Tibial nerve (tissue), 4 donors: Measurements from ENCODE around the gene DOCK2. TPM values are rescaled to one million over a fixed set of nuclear protein-coding genes. Genes with fewer than 3 reads are reported as not detected.

Experiments used
- DNase-seq, 2 donors: peaks; one replicate each; pipeline ENCODE4 v3.0.0-alpha.2; 2019; ENCODE audit warnings: low spot score in 2 of 2
- H3K27ac ChIP-seq, 4 donors: fragments of 200-600 bp; sonication (generic) in 3 of 4; one replicate each; pipeline ENCODE4 v1.5.1; 2017 to 2019; ENCODE audit warnings: mild to moderate bottlenecking in 1 of 4
- H3K27me3 ChIP-seq, 2 donors: fragments of 200-600 bp; sonication (generic) in 1 of 2; one replicate each; pipeline versions ENCODE4 v1.5.1 to v1.6.0; 2017 to 2019
- H3K36me3 ChIP-seq, 3 donors: fragments of 200-600 bp; sonication (generic); one replicate each; pipeline ENCODE4 v1.5.1; 2018 to 2019
- H3K4me1 ChIP-seq, 4 donors: fragments of 200-600 bp; sonication (generic) in 3 of 4; one replicate each; pipeline ENCODE4 v1.5.1; 2017 to 2019
- H3K4me3 ChIP-seq, 4 donors: fragments of 200-600 bp; sonication (generic) in 3 of 4; one replicate each; pipeline ENCODE4 v1.5.1; 2017 to 2019; ENCODE audit warnings: mild to moderate bottlenecking in 1 of 4, moderate library complexity in 1 of 4
- H3K9me3 ChIP-seq, 4 donors: fragments of 200-600 bp; sonication (generic) in 3 of 4; one replicate each; pipeline ENCODE4 v1.5.1; 2017 to 2019
- EP300 ChIP-seq, 2 donors: sonication (generic); formaldehyde crosslinking; IDR thresholded peaks; one replicate each; pipeline ENCODE4 v1.6.1; 2017; ENCODE audit warnings: antibody characterized with exemption in 2 of 2, mild to moderate bottlenecking in 1 of 2
- POLR2A ChIP-seq, 2 donors: fragments of 450-650 bp; IDR thresholded peaks; one replicate each; pipeline ENCODE4 v1.6.1; 2017; ENCODE audit warnings: antibody characterized with exemption in 2 of 2, mild to moderate bottlenecking in 2 of 2, moderate library complexity in 2 of 2
- WGBS, 2 donors: methylation state at CpG; one replicate each; pipeline ENCODE4 v1.1.5; 2018; 5-methylcytosine and 5-hydroxymethylcytosine counted together
- total RNA-seq, 4 donors: library from RNA; depleted of rRNA; stranded (reverse); fragments of >200 nt; gene quantifications; one replicate each; pipeline ENCODE4 v1.1.0, GENCODE V29; 2016
- TF ChIP-seq, protein P1 (sequence below), 5 experiments: fragments of 200-600 bp in 3 of 5; fragments of 450-650 bp in 2 of 5; sonication (generic) in 3 of 5; IDR thresholded peaks; one replicate each; pipeline ENCODE4 v1.5.1; 2016 to 2019; ENCODE audit warnings: antibody characterized with exemption in 5 of 5, mild to moderate bottlenecking in 3 of 5, moderate library complexity in 2 of 5

The DOCK2 gene
- total RNA-seq, 4 donors from 2014 or later = 14.9 to 83.4 (median 23.8) TPM

DNA sequence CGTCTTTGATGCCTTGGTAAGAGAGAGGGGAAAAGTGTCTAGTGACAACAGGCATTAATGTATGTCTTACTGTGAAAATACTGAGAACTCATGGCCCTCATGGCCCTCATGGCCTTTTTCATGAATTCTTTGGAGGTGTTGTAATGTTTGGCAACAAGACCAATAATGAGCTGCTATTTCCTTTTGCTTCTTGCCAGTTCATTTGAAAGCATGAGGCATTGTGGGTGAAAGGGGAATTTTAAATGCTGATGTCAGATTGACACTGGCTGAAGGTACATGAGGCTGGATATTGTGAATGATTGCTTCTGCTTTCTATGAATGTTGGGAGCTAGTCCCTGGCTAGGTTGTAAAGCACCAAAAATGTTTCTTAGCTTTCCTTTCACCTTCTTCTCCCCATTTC, 79.2 kb downstream of the DOCK2 start:
- H3K9me3 ChIP-seq = no peaks in the 10 kb centered on the region
- DNase-seq = no peak
- no peaks in the 10 kb centered on the region for H3K36me3 ChIP-seq
- WGBS, 2 donors = 40 to 48% methylated on average over 1 of the region's 1 CpG
- no peak for TF ChIP-seq POLR2A (IDR thresholded peaks at IDR 0.05)
- TF ChIP-seq, protein P1, sequence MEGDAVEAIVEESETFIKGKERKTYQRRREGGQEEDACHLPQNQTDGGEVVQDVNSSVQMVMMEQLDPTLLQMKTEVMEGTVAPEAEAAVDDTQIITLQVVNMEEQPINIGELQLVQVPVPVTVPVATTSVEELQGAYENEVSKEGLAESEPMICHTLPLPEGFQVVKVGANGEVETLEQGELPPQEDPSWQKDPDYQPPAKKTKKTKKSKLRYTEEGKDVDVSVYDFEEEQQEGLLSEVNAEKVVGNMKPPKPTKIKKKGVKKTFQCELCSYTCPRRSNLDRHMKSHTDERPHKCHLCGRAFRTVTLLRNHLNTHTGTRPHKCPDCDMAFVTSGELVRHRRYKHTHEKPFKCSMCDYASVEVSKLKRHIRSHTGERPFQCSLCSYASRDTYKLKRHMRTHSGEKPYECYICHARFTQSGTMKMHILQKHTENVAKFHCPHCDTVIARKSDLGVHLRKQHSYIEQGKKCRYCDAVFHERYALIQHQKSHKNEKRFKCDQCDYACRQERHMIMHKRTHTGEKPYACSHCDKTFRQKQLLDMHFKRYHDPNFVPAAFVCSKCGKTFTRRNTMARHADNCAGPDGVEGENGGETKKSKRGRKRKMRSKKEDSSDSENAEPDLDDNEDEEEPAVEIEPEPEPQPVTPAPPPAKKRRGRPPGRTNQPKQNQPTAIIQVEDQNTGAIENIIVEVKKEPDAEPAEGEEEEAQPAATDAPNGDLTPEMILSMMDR (IDR thresholded peaks at IDR 0.05) = no peak
- TF ChIP-seq EP300 (IDR thresholded peaks at IDR 0.05) = no peak
- H3K27me3 ChIP-seq = no peaks in the 10 kb centered on the region
- H3K4me1 ChIP-seq = peaks cover 0 to 7% (median 0%) of the 10 kb centered on the region in 4 donors
- no peak overlapping the region for H3K4me3 ChIP-seq
- H3K27ac ChIP-seq = no peak overlapping the region

DNA sequence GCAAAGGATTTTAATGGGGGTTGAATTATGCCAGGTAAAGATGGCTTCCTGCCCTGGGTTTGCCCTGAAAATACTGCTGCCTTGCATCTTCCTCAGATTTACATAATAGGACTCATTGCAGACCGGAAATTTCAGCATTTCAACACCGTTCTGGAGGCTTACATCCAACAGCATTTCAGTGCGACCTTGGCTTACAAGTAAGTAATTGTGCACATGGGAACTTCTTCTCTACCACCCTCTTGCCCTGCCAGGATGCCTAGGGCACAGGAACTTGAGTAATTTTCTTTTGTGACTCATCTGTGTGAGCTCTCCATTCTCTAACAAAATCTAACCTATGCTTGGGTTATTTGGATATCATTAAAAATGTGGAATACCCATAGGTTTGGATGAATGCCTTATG, 80.2 kb downstream of the DOCK2 start:
- H3K4me3 ChIP-seq = no peak overlapping the region
- TF ChIP-seq POLR2A (IDR thresholded peaks at IDR 0.05) (no peak), EP300 (IDR thresholded peaks at IDR 0.05) (no peak)
- TF ChIP-seq, protein P1 (IDR thresholded peaks at IDR 0.05) = no peak
- no peaks in the 10 kb centered on the region for H3K27me3 ChIP-seq
- peaks cover 0 to 7% (median 0%) of the 10 kb centered on the region in 4 donors for H3K4me1 ChIP-seq
- H3K9me3 ChIP-seq = no peaks in the 10 kb centered on the region
- no peak for DNase-seq
- H3K27ac ChIP-seq = no peak overlapping the region
- 52 to 64% methylated on average over 3 of the region's 3 CpGs for WGBS, 2 donors
- no peaks in the 10 kb centered on the region for H3K36me3 ChIP-seq

DNA sequence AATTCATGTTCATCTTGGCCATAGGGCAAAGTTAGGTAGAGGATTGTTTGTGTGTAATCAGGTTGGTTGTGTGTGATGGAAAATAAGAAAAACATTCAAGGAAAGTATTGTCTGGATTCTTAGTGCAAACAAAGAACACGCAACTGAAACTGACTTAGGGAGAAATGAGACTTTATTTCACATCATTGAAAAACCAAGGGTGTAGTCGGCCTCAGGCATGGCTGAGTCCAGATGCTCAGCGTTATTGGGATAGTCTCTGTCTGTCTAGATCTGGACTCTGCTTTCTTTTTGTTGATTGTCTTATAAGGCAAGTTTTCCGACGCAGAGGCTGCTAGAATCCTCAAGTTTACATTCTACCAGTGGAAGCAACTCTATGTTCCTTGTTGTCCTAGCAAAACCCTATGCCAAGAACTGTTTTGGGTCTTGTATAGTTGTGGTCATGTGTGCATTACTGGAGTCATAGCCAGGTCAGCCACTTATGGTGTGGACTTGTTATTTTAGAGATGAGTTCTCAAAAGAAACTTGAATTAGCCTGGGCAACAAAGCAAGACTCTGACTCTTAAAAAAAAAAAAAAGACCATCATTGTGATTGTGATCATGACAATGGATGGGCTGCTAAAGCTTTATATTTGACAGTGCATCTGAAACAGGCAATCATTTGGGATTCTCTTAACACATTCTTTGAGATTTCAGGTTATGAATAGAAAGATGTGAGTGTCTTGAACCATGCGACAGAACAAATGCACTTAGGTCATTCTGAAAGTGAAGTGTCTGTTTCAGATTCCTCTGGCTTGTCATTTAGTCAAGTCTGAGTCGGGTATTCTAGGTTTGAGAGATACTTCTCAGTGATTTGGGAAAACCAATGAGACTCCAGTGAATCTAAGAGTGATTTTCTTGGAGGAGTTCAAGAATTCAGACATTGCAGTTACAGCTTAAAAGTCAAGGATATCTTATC, 82.6 kb downstream of the DOCK2 start:
- no peaks in the 10 kb centered on the region for H3K36me3 ChIP-seq
- no peak for TF ChIP-seq POLR2A (IDR thresholded peaks at IDR 0.05)
- TF ChIP-seq, protein P1 (IDR thresholded peaks at IDR 0.05) = no peak
- no peak for TF ChIP-seq EP300 (IDR thresholded peaks at IDR 0.05)
- no peaks in the 10 kb centered on the region for H3K9me3 ChIP-seq
- no peak overlapping the region for H3K27ac ChIP-seq
- no peaks in the 10 kb centered on the region for H3K27me3 ChIP-seq
- no peak overlapping the region for H3K4me3 ChIP-seq
- WGBS, 2 donors = 73 to 77% methylated on average over 7 of the region's 7 CpGs
- DNase-seq = no peak
- peaks cover 0 to 7% (median 0%) of the 10 kb centered on the region in 4 donors for H3K4me1 ChIP-seq

DNA sequence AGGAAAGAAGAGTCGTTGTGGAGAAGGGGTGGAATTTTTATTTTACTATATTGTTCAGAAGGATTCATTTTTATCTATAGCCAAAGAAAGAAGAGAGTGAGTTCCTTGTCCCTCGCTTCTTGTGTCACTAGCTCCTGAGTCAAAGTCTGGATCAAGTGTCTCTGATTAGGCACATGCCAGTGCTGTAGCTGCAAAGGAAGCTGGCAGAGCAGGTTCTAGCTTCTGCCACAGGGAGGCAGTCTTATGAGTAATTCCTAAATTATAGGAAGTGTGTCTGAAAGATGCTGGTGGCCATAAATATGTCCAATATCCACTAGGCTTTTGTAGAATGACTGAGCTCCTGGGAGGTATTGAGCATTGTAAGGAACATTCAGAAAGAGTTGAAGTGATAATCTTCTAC, 84.7 kb downstream of the DOCK2 start:
- peaks cover 0 to under 1% (median 0%) of the 10 kb centered on the region in 4 donors for H3K4me1 ChIP-seq
- no peaks in the 10 kb centered on the region for H3K27me3 ChIP-seq
- WGBS, 2 donors = 84 to 89% methylated on average over 2 of the region's 2 CpGs
- no peaks in the 10 kb centered on the region for H3K36me3 ChIP-seq
- H3K9me3 ChIP-seq = no peaks in the 10 kb centered on the region
- DNase-seq = no peak
- no peak overlapping the region for H3K27ac ChIP-seq
- no peak overlapping the region for H3K4me3 ChIP-seq
- no peak for TF ChIP-seq EP300 (IDR thresholded peaks at IDR 0.05)
- TF ChIP-seq, protein P1 (IDR thresholded peaks at IDR 0.05) = no peak
- no peak for TF ChIP-seq POLR2A (IDR thresholded peaks at IDR 0.05)

DNA sequence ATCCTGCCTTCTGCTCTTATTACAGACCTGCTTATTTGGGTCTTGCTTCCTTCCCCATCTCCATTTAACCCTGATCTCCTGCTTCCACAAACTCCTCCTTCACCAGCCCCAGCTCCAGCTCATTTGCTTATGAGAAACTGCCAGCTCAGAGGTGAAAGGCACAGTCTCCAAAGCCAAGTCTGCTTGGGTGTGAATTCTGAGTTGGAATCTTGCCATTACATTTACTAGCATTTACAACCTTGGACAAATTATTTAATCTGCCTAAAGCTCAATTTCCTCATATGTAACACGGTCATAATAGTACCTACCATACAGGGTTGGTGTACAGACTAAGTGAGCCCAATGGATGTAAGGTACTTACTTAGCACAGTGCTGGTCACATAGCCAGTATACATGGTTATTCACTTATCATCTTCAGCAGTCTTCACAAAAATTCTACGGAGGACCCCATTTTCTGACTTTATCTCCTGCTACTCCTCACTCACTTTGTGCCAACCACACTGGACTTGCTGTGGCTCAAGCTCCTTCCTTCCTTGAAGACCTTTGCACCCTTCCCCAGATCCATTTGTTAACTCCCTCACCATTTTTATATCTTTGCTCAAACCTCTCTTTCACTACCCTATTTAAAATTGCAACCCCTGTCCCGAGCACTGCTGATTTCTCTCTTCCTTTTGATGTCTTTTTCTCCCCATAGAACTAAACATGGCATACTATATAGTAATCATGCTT, 86.2 kb downstream of the DOCK2 start:
- no peaks in the 10 kb centered on the region for H3K9me3 ChIP-seq
- no peaks in the 10 kb centered on the region for H3K36me3 ChIP-seq
- DNase-seq = no peak
- no peaks in the 10 kb centered on the region for H3K27me3 ChIP-seq
- TF ChIP-seq EP300 (IDR thresholded peaks at IDR 0.05) = no peak
- WGBS, 2 donors = 76 to 79% methylated on average over 3 of the region's 3 CpGs
- H3K4me3 ChIP-seq = no peak overlapping the region
- no peak overlapping the region for H3K27ac ChIP-seq
- H3K4me1 ChIP-seq = no peaks in the 10 kb centered on the region
